GM19099 (cell line): ENCODE measurements around the gene MYRIP.

Source experiments
- POLR2A ChIP-seq: IDR thresholded peaks from 3 replicates; pipeline ENCODE4 v1.6.1; 2011; ENCODE audit warnings: low read depth; ENCODE audit not compliant: insufficient read length; ENCODE audit errors: extremely low read depth

The MYRIP gene

GRCh38 chr3:39869890-39870289 is 60.5 kb downstream of the MYRIP start:
- TF ChIP-seq POLR2A: no peak

- TF ChIP-seq POLR2A: no peak
These were observed 61.3 kb downstream of the MYRIP start for GRCh38 chr3:39870706-39871105.

- no peak for TF ChIP-seq POLR2A
These were observed 70.2 kb downstream of the MYRIP start for GRCh38 chr3:39879581-39879980.

- no peak for TF ChIP-seq POLR2A
These were observed 72.7 kb downstream of the MYRIP start for GRCh38 chr3:39882111-39882510.

GRCh38 chr3:39892068-39892467 is 82.7 kb downstream of the MYRIP start:
- no peak for TF ChIP-seq POLR2A

GRCh38 chr3:39896184-39896583 is 86.8 kb downstream of the MYRIP start:
- TF ChIP-seq POLR2A: no peak

- no peak for TF ChIP-seq POLR2A
These were observed 91.1 kb downstream of the MYRIP start for GRCh38 chr3:39900462-39901002.

GRCh38 chr3:39903253-39903652 is 93.8 kb downstream of the MYRIP start:
- TF ChIP-seq POLR2A: no peak

GRCh38 chr3:39905788-39906187 is 96.4 kb downstream of the MYRIP start:
- TF ChIP-seq POLR2A: no peak

GRCh38 chr3:39907981-39908380 is 98.6 kb downstream of the MYRIP start:
- no peak for TF ChIP-seq POLR2A

- TF ChIP-seq POLR2A: no peak
These were observed 100.7 kb downstream of the MYRIP start for GRCh38 chr3:39910135-39910534.

- TF ChIP-seq POLR2A: no peak
These were observed 101.5 kb downstream of the MYRIP start for GRCh38 chr3:39910826-39911464.

GRCh38 chr3:39911465-39912309 is 102.3 kb downstream of the MYRIP start:
- TF ChIP-seq POLR2A: no peak

GRCh38 chr3:39915027-39915426 is 105.6 kb downstream of the MYRIP start:
- no peak for TF ChIP-seq POLR2A

GRCh38 chr3:39917065-39917773 is 107.8 kb downstream of the MYRIP start:
- no peak for TF ChIP-seq POLR2A
